Measurements from ENCODE around the gene HELZ. TPM values are rescaled to one million over a fixed set of nuclear protein-coding genes. Genes with fewer than 3 reads are reported as not detected.

The HELZ gene
- total RNA-seq, 2 donors from 2014 or later = 38.7 to 99.4 TPM

- Histone ChIP-seq H3K9me3 (no peaks in the 10 kb centered on the region), H3K27ac (no peak overlapping the region), H3K36me3 (no peaks in the 10 kb centered on the region), H3K4me1 (replicated peaks) (no peaks in the 10 kb centered on the region), H3K27me3 (replicated peaks; ENCODE audit: insufficient read depth) (no peaks in the 10 kb centered on the region), H3K4me3 (no peak overlapping the region)
- 89% methylated on average over 7 of the region's 7 CpGs for WGBS
- no peak for TF ChIP-seq POLR2AphosphoS5 (IDR thresholded peaks at IDR 0.05)
- no peak for TF ChIP-seq CTCF (IDR thresholded peaks at IDR 0.05)
- no peak for TF ChIP-seq POLR2A (IDR thresholded peaks at IDR 0.05)
- no peak for DNase-seq (ENCODE audit: low spot score)
- intact Hi-C loops (cut with DNase I) = no loop called here
Measured at GRCh38 chr17:67266496-67266895, 21.5 kb upstream of the HELZ start.

DNA sequence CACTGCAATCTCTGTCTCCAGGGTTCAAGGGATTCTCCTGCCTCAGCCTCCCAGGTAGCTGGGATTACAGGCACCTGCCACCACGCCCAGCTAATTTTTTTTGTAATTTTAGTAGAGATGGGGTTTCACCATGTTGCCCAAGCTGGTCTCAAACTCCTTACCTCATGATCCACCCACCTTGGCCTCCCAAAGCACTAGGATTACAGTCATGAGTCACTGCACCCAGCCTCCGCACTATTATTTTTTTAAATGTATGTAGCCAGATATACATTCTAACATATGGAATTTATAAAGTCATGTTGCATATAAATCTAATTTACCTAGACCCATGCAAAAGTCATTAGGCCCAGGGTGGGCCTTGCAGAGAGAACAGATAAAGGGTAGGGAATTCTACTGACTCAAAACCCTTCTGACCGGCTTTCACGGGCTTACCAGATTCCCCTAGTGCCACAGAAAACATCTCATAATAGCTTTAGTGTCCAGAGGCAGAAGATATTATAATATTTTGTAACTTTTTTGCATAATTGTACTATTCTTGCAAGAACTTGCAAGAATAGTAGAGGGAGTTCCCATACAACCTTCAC is 20.5 kb upstream of the HELZ start:
- TF ChIP-seq POLR2AphosphoS5 (IDR thresholded peaks at IDR 0.05) = no peak
- TF ChIP-seq CTCF (IDR thresholded peaks at IDR 0.05) = no peak
- no peak for TF ChIP-seq POLR2A (IDR thresholded peaks at IDR 0.05)
- no peak for DNase-seq (ENCODE audit: low spot score)
- H3K27me3 ChIP-seq (replicated peaks; ENCODE audit: insufficient read depth) = no peaks in the 10 kb centered on the region
- H3K9me3 ChIP-seq = no peaks in the 10 kb centered on the region
- H3K27ac ChIP-seq = no peak overlapping the region
- intact Hi-C loops (cut with DNase I) = no loop called here
- no peaks in the 10 kb centered on the region for H3K4me1 ChIP-seq (replicated peaks)
- no peaks in the 10 kb centered on the region for H3K36me3 ChIP-seq
- WGBS = 95% methylated on average over 4 of the region's 4 CpGs
- no peak overlapping the region for H3K4me3 ChIP-seq

- Histone ChIP-seq H3K4me1 (replicated peaks) (no peaks in the 10 kb centered on the region), H3K9me3 (no peaks in the 10 kb centered on the region), H3K36me3 (no peaks in the 10 kb centered on the region), H3K27ac (no peak overlapping the region), H3K4me3 (no peak overlapping the region), H3K27me3 (replicated peaks; ENCODE audit: insufficient read depth) (no peaks in the 10 kb centered on the region)
- WGBS = 64% methylated on average over 7 of the region's 7 CpGs
- intact Hi-C loops (cut with DNase I) = no loop called here
- TF ChIP-seq POLR2A (IDR thresholded peaks at IDR 0.05) = no peak
- TF ChIP-seq POLR2AphosphoS5 (IDR thresholded peaks at IDR 0.05) = no peak
- no peak for TF ChIP-seq CTCF (IDR thresholded peaks at IDR 0.05)
- no peak for DNase-seq (ENCODE audit: low spot score)
Measured at GRCh38 chr17:67262435-67263117, 17.6 kb upstream of the HELZ start.

- Histone ChIP-seq H3K27me3 (replicated peaks; ENCODE audit: insufficient read depth) (no peaks in the 10 kb centered on the region), H3K27ac (peak overlapping the region; percentile 24 to 56), H3K4me3 (no peak overlapping the region), H3K4me1 (replicated peaks) (no peaks in the 10 kb centered on the region), H3K36me3 (no peaks in the 10 kb centered on the region), H3K9me3 (no peaks in the 10 kb centered on the region)
- peak; percentile 10 for DNase-seq (ENCODE audit: low spot score)
- intact Hi-C loops (cut with DNase I) = no loop called here
- 28% methylated on average over 14 of the region's 14 CpGs for WGBS
- TF ChIP-seq POLR2A (IDR thresholded peaks at IDR 0.05) (no peak), POLR2AphosphoS5 (IDR thresholded peaks at IDR 0.05) (peak; percentile 16), CTCF (IDR thresholded peaks at IDR 0.05) (no peak)
Measured at GRCh38 chr17:67260170-67260987, 15.4 kb upstream of the HELZ start.

All from prostate gland (tissue), 2 donors.